Superior temporal gyrus (tissue), 1 donor: ENCODE data around the gene COL6A5.
"Not testable (repeated sequence)": the region's sequence is repeated elsewhere in the genome, so short reads cannot be mapped to it uniquely, and the experiment has no call there.

Experiments used
- DNase-seq: peaks from one replicate; pipeline ENCODE4 v3.0.0-alpha.2; 2016; ENCODE audit errors: extremely low spot score

Gene COL6A5

DNA sequence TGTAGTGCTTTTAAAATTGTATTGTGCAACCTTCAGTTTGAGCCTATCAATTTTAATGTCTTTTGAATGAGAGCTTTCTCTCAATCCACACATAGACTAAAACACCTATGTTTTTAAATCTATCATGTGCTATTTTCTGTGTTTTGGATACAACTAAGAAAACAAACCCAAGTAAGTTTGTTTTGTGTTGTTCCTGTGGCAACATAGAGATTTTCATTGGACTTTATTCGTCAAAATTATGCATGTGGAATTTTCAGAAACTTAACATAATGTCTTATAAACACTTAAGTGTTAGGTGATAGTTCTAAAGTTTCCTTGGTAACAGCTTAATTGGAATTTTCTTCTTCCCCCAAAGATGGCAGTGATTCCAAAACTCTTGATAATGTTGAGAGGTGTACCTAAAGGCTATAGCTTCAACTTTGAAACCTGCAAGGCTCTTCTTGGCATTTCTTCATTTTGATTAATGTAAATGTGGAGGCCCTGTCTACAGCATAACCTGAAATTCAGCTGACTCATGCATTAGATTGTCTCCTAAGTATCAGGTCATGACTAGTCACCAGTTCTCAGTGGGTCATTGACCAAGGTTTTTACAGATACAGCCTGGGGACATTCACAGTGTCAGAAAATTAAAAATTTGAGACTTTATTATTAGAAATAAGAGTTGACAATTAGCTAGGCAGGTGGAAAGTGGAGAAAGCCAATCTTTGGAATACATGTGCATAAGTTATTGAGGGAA lies 44.4 kb downstream of the COL6A5 start:
- no peak for DNase-seq

DNA sequence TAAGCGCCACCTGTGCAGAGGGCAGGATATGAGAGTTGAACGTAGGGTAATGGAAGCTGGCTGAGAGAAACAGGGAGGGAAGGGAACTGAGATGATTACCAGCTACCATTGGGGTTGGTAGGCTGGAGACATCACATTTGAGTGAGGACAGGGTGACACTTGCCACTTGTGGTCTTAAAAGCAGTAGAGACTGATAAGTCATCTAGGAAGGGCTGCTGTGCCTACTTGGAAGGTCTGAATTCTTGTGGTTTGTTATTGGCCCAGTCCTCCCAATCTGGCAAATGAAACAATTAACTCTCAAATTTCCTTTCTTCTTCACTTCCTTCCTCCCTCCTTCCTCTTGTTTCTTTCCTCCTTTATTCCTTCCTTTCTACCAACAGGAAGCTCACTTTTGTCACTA lies 46.8 kb downstream of the COL6A5 start:
- no peak for DNase-seq

DNA sequence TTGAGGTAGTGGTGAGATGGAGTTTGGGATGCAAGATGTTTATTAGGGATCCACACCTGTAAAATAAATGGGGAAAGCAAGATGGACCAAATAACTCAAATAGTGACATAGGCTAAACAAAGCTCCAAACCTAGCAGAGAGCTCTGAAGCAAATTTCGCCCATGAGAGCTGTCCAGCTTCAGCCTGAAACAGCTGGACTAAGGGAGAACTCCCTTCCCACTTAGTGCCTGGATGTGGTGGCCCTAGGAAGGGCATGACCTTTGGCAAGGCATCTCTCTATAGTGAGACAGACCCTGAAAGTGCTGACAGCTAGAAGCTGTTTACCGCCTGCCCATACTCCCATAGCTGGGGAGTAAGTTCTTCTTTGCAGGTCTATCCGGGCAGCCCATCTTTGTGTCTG lies 48.1 kb downstream of the COL6A5 start:
- DNase-seq: no peak

DNA sequence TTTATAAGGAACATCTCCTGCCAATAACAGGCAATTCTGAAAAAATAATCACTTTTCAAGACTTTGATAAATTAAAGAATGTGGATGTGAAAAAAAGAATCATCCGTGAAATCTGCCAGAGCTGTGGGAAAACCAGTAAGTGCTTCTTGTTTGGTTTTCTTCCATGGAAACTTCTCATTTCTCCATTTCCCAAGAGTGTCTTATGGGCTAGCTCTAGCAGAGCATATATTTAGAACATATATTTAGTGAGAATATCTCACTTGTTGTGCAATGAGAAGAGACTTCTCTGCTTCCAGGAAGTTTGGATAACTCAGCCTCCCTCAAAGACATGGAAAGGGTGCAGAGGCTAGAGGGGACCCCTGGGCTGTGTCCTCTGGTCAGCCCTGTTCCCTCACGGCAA lies 49.9 kb downstream of the COL6A5 start:
- no peak for DNase-seq

DNA sequence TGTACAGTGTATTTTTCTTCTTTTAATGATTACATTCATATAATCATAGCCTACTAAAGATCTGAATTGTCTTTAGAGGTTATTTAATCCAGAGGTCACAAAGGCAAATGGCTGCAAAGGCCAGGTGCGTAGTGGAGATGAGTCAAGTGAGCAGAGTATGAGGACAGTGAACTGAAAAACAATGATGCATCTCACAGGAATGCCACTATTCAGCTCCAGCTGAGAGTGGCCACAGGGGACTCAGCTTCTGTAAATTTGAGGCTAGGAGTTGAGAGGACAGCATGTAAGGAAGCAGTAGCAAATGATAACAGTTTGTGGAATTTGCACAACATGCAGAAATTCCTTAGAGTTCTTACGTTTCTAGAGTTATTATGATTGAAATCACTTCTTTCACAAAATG lies 50.4 kb downstream of the COL6A5 start:
- DNase-seq: no peak

DNA sequence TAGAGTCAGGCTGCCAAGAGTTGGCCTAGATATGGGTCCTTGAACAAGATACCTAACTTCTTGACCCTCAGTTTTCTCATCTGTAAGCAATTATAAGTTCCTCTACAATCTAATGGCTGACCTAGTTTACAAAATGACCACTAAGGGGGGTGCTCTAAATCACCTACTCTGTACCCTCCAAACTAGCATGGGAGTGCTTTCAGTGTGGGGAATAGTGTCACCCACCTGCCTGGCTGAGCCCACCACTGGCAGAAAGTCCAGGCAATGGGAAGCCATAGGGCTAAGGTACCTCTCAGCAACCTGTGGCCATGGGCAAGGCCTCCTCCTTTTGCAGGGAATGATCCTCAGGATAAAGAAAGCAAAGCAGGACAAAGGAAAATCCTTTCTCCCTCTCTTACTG lies 58.9 kb downstream of the COL6A5 start:
- no peak for DNase-seq

DNA sequence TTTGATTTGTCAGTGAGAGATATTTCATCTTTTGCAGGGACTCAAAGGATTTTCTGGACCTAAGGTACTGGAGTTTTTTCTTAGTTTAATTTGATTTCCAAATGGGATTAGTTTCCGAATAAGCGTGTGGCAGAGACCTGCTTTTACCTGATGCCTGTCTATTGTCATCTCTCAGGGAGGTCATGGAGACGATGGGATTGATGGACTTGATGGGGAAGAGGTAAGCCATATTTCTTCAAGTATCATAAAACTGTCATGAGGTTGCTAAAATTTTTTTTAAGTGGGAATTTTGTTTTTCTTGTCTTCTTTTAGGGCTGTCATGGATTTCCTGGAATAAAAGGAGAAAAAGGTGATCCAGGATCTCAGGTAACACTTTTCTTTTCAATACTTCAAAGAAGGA lies 60.5 kb downstream of the COL6A5 start:
- no peak for DNase-seq

DNA sequence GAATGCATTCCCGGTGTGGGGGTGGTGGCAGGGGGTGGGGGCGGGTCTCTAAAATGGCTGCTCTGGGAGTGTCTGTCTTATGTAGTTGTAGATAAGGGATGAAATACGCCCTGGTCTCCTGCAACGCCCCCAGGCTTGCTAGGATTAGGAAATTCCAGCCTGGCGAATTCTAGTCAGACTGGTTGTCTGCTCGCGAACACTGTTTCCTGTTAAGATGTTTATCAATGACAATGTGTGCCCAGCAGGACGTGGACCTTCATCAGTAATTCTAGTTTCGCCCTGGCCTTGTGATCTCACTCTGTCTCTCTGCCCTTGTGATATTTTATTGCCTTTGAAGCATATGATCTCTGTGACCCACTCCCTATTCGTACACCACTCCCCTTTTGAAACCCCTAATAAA lies 62.8 kb downstream of the COL6A5 start:
- DNase-seq: not testable (repeated sequence)

DNA sequence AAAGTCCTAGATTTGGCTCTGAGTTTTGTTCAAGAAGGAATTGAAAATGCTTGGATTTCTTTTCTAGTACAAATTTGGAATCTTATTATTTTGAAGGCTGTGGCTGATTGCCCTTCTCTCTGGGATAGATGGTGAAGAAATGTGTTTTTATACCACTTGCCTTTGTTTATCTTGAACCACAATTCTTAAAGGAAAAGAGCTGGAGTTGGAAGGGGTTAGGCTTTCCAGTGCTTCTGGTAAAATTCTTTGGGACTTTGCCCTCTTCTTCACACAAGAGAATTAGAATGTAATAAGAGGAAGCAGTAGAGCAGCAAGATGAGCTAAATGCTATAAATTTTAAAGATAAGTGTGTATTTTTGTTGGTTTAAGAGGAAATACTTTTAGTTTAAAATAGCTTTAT lies 65.8 kb downstream of the COL6A5 start:
- no peak for DNase-seq

DNA sequence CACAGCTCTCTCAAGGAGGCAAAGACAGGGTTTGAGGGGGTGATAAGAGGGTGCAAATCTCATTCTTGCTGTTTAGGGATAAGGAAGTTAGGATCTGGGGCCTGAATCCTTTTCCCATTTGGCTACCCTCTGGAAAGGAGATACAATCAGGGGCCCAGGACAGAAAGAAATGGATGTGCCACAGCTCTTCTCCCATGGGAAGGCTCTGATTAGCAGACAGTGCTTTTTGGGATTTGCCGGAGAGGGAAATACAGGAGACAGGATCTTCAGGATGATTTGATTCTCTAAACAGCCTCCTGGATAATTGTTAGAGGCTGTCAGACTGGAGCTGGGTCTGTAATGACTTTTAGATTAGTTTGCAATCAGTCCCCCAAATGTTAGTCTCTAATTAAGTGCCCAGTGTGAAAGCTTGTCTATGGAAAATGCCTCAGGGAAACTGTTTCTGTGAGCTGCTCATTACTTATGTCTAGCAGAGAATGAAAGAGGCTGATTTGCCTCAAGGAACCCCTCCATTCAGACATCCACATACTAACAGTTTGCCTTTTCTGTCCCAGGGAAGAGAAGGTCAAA lies 67.6 kb downstream of the COL6A5 start:
- no peak for DNase-seq

DNA sequence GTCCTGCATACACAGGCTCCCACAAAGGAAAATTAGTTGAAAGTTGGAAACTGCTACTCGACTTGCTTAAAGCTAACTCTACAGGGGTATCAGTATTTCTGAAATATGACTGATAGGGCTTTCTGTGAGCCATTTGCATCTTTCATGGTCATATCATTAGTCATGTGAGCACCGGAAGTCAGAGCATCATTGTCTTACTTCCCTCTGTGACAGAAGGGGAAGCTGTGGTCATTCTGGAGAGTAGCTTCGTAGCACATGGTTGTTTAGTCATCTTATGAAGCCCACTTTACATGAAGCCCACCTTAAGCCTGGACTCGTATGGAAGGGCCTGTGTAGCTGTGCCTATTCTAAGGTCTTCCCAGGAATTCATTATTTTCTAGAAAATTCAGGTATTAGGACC lies 69.0 kb downstream of the COL6A5 start:
- DNase-seq: no peak

DNA sequence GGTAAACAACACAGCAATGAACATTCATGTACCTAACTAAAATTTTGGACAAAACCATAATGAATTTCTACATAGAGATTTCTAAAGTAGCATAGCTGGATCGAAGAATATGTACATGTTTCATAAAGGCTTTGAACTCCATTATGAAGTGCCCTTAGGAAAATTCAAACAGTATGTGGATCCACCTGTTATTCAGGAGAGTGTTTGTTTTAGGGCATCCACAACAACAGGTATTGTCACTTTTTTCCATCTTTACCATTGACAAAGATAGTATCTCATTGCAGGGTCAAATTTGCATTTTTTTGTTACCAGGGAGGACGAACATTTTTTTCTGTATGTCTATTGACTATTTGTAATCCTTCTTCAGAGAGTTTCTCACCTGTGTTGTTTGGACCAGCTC lies 75.0 kb downstream of the COL6A5 start:
- DNase-seq: no peak

DNA sequence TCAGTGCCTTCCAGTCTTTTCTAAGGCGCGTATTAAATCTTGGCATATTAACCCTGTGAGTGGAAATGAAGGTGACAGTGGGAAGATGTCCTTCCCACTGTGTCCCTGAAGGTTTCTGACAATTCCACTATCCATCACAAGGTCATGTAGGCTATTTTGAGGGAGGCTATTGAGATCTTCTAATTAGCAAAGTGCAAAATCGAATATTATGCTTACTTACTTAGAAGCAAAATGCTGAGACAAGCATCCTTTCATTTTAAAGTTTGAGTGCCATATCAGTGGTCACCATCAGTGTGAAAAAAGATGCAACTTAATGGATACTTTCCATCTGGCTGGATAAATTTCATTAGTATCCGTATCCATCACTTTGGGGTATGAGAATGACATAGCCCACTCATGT lies 77.6 kb downstream of the COL6A5 start:
- DNase-seq: no peak

DNA sequence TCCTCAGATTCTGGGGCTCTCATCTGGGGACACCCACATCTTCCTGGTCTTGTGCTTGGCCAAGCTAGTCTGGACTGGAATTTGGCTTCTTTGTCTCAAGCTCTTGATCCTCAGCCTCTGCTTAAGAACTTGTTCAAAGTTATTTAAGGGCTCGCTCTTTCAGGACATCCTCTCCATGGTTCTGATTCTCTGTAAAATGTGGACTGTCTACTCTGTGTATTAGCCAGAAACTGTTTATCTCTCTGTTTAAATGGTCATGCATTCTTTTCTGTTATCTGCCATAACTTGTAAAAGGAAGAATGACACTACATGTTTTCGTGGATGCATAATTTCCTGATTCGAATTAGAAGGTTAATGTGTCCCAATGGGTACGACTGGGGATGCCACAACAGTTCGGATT lies 79.4 kb downstream of the COL6A5 start:
- DNase-seq: no peak

DNA sequence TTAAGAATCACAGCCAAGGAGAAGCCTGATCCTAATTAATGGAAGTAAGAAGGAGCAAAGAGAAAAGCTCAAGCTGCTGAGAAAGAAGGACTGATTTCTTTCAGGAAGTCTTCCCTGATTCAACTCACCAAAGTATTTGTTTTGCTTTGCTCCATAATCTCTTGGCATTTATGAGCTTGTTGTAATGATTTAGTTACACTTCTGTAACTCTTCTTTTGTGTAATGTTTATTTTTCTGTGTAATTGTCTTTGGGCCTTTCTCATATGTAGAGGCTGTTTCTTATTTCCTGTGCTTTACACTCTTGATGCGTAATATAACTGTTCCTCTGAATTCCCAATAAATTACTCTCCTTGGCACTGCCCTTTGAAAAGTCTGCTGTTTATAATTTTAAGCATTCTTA lies 80.0 kb downstream of the COL6A5 start:
- no peak for DNase-seq

DNA sequence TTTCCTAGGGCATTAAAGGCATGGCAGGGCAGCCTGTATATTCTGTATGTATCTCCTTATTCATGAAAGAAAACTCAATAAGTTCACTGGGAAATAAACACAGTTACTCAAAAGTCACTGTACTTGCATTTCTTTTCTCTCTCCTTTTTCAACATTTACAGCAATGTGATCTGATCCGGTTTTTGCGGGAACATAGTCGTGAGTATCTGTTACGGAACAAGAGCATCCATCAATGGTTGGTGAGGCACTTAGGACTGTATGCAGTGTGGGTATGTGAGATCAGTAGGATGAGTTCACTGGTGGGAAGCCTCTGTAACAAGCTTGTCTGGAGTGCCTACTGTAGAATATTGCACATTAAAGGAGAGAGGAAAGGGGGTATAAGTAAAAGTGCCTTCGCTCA lies 80.7 kb downstream of the COL6A5 start:
- DNase-seq: no peak

DNA sequence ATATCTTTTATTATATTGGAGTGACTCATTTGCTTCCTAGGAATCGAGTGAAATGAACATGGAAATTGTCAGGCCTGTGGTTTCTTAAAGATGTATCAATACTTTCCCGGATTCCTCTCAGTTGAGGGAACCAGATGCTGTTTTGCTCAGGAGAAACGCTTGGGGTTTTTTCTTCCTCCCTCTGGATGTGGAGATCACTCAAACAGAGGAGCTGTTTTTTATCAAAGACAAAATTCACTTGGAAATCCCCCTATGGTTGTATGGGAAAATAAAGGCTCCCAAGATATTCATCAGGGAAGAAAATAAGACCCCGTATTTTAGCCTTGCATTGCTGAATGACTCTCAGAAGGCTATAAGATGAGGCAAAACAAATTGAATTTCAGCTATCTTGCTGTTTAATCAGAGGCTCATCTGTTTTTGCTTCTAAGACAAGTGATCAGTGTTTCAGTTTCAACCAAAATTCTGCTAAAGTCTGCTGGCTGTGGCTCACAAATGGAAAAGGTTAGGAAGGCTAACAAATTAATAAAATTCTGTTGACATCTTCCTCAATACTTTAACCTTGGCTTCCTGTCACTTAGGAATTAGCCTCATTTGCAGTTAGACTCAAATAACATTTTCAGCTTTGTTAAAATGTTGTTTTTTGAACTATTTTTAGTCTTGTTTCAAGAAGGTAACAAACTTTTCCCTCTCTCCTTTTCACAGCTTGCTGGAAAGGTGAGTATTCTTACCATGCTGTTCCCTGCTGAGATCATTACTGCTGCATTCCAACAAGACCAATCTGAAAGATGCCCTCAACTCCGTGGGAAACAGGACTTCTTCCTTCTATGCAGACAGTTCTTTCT lies 83.6 kb downstream of the COL6A5 start:
- no peak for DNase-seq

DNA sequence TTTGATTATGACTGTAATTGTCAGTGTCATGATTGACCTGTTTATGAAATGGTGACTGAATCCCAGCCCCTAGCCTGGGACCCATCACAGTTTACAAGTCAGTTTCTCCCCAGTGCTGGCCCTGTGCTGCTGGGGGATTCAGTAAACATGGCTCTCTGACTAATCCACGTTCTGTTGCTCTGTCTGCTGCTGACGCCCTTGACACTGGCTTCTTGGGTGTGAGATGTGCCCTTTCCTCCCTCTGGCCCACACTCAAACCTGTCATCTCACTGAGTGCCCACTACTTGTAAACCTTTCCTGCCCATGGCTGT lies 84.2 kb downstream of the COL6A5 start:
- DNase-seq: no peak

DNA sequence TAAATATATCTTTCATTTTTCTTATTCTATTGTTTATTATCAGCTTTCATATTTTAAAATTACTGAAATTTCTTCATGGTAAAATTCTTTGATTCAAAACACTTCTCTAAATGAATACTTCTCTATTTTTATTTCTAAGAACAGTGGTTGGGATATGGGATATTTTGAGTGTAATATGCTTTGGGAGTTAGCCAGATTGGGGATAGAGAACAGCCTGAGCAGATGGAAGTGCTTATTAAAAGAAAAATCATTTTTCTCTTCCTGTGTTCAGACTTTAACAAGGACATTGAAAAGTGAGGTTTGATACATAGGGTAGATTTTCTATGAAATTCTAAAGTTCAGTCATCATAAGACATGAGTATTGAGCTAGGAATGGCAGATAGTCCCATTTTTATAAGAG lies 84.8 kb downstream of the COL6A5 start:
- DNase-seq: peak; percentile 36

DNA sequence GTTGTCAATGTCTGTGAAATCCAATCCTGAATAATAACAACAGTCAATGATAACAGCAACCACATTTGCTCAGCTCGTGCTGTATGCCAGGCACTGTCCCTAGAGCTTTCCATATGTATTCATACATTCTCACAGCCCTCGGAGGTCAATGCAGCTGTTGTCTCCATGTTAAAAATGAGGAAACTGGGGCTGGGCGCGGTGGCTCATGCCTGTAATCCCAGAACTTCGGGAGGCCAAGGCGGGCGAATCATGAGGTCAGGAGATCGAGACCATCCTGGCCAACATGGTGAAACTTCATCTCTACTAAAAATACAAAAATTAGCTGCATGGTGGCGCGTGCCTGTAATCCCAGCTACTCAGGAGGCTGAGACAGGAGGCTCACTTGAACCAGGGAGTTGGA lies 86.6 kb downstream of the COL6A5 start:
- not testable (repeated sequence) for DNase-seq

DNA sequence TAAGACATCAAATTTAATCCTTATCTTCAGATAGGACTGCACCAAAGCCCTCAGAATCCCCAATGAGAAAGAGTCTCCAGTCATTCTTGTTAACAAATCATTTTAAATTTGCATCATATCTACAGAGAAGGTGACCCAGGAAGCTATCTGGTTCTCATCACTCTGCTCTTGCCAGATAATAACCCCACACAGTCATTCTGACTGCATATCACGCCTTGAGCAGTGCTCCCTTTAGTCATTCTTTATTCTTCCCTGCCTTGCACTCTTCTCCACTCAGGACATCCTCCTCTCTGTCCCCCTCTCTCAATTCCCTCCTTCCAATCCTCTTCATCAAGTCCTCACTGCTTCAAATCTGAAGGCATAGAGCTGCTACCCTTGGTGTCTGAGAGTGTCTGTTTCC lies 87.8 kb downstream of the COL6A5 start:
- no peak for DNase-seq

DNA sequence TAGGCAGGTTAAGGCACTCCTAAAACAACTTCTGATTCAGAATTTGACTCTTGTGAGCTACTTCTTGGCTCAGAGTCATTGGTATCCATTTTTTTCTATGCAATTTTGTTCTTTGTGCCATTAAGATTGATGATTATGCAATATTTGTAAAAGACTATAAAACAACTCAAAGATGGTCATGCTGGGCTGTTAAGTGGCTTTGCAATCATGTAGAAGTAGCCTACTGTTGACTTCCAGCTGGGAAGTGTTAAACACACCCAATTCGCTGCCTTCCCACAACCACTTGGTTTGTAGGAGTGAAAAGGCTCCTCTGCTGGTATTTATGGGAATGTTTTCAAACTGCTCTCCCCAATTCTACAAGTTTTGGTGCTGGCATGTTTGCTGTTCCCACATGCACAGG lies 96.8 kb downstream of the COL6A5 start:
- no peak for DNase-seq

DNA sequence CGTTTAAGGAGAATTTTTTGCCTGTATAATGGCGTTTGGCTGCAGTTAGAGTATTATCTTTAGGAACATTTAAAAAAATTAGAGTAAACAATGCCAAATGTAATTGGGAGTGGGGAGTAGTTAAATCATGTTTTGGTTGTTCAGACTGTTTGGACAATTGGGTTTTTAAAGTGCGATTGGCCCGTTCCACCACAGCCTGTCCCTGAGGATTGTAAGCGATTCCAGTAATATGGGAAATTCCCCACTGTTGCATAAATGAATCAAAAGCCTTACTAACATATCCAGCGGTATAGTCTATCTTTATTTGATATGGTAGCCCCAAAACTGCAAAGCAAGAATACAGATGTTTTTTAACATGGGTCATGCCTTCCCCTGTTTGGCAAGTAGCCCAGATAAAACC lies 101.4 kb downstream of the COL6A5 start:
- not testable (repeated sequence) for DNase-seq
